Measurements from ENCODE around the gene MAGOH. TPM values are rescaled to one million over a fixed set of nuclear protein-coding genes. Genes with fewer than 3 reads are reported as not detected.

MAGOH gene
- total and polyA plus RNA-seq, 9 of the 15 experiments (the other 6 are each of a cell fraction or from before 2014, with no cell fraction given): 102 to 342 (median 135) TPM

DNA sequence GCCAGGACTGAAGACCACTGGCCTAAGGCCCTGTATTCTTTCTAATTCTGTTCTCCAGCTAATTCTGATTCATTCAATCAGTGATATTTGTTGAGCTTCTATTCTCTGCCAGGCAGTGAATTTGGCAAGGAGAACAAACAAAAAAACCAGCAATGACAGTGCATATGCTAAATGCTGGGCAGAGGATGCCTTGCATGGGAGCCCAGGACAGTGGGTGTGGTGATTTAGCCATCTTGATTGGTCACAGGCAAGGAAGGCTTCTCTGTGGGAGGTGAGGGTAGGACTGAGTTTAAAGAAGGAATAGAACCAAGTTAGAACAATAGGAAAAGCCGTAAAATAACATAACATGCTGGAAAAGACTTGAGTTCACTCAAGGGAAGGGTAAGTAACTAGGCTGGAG, 50.9 kb downstream of the MAGOH start (continued):
- no peak for TF ChIP-seq KDM2B (CRISPR knock-in tag; IDR thresholded peaks at IDR 0.05)
- no peak for TF ChIP-seq BRF2 (IDR thresholded peaks at IDR 0.05; ENCODE audit: borderline replicate concordance, insufficient read depth, insufficient read length)
- no peak for TF ChIP-seq GABPB1 (CRISPR knock-in tag; IDR thresholded peaks at IDR 0.05)
- TF ChIP-seq CBX8 (IDR thresholded peaks at IDR 0.05; ENCODE audit: borderline replicate concordance, extremely low read depth, low read depth, low read length, poor library complexity, severe bottlenecking): no peak
- TF ChIP-seq ZBTB17 (CRISPR knock-in tag; IDR thresholded peaks at IDR 0.05): no peak

- ChIA-PET POLR2A (interaction anchor here (1.6 kb wide), 1 partner anchor 9 kb away, joined by 10 read pairs; no protein-coding TSS in a partner anchor), CTCF (ENCODE audit: low intra/inter-chr PET ratio) (no interaction called here)
- peaks cover 16 to 53% of the 10 kb centered on the region in 2 experiments for H3K4me1 ChIP-seq (replicated peaks in 1 of 2; ENCODE audit: control insufficient read depth in 2 of 2, insufficient read depth in 2 of 2, low read length in 2 of 2)
- no peaks in the 10 kb centered on the region for H3K9me3 ChIP-seq (replicated peaks; ENCODE audit: control insufficient read depth, insufficient read depth, low read depth, low read length)
- TF ChIP-seq, protein P1, sequence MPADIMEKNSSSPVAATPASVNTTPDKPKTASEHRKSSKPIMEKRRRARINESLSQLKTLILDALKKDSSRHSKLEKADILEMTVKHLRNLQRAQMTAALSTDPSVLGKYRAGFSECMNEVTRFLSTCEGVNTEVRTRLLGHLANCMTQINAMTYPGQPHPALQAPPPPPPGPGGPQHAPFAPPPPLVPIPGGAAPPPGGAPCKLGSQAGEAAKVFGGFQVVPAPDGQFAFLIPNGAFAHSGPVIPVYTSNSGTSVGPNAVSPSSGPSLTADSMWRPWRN (IDR thresholded peaks at IDR 0.05; ENCODE audit: low read depth): no peak
- TF ChIP-seq ZNF354B (CRISPR knock-in tag; IDR thresholded peaks at IDR 0.05) (no peak), RAD21 (CRISPR knock-in tag; conservative IDR thresholded peaks at IDR 0.05 in 1 of 2, IDR thresholded peaks at IDR 0.05 in 1 of 2) (0 out of 4 replicates have a peak, but pooled peaks of 1 of the 2 experiments have one; percentile 7), TSC22D4 (tag; IDR thresholded peaks at IDR 0.05) (no peak)
- no peak overlapping the region for H3K4me2 ChIP-seq (ENCODE audit: insufficient read depth, low read length)
- WGBS (ENCODE audit: insufficient coverage, low coverage, missing lambda C conversion rate): 20% methylated on average over 3 of the region's 3 CpGs
- no peaks in the 10 kb centered on the region for H3K9me1 ChIP-seq (ENCODE audit: control insufficient read depth, insufficient read depth, low read length)
- no peak overlapping the region for H3K9ac ChIP-seq (ENCODE audit: insufficient read depth in 1 of 2, low read depth in 2 of 2, low read length in 2 of 2)
- BruUV-seq (replicated peaks): no TSS peak
- no peak overlapping the region for H3K27ac ChIP-seq (ENCODE audit: extremely low read depth, low read depth, low read length)
- H3K4me3 ChIP-seq: no peak overlapping the region
- H4K20me1 ChIP-seq (replicated peaks; ENCODE audit: control insufficient read depth, insufficient read depth, low read length): no peaks in the 10 kb centered on the region
- intact Hi-C loops (cut with micrococcal nuclease): no loop called here
- H3K79me2 ChIP-seq (ENCODE audit: control insufficient read depth, insufficient read depth, low read length): no peaks in the 10 kb centered on the region
- ATAC-seq (no peak), FAIRE-seq (no peak), DNase-seq (ENCODE audit: extremely low read depth in 1 of 4, low spot score in 3 of 4) (no peak)
- H3K27me3 ChIP-seq (ENCODE audit: control insufficient read depth in 2 of 2, insufficient read depth in 2 of 2, low read length in 2 of 2): 0 out of 5 replicates have a peak, but pooled peaks cover 0 to under 1% of the 10 kb centered on the region in 2 experiments
- in situ Hi-C loops (cut with MboI): loop anchor here (10.0 to 25.0 kb wide), 2 partner anchors 274 to 482 kb away; partner anchors contain the start of gene ECHDC2
- no peaks in the 10 kb centered on the region for H3K36me3 ChIP-seq (ENCODE audit: control insufficient read depth, insufficient read depth, low read length)
- no peak overlapping the region for H2AFZ ChIP-seq (ENCODE audit: low read depth, low read length)
Measured at GRCh38 chr1:53186533-53186932, 51.8 kb downstream of the MAGOH start.

Data from K562 (cell line).